Activated T-cell treated with anti-CD3 and anti-CD28 coated beads for 4 hours (primary cell): Measurements from ENCODE around the gene NAT14.
"Not testable (repeated sequence)": the region's sequence is repeated elsewhere in the genome, so short reads cannot be mapped to it uniquely, and the experiment has no call there.

Experiments used
- DNase-seq: peaks from one replicate; pipeline ENCODE4 v3.0.0-alpha.2; 2020

The NAT14 gene

DNA sequence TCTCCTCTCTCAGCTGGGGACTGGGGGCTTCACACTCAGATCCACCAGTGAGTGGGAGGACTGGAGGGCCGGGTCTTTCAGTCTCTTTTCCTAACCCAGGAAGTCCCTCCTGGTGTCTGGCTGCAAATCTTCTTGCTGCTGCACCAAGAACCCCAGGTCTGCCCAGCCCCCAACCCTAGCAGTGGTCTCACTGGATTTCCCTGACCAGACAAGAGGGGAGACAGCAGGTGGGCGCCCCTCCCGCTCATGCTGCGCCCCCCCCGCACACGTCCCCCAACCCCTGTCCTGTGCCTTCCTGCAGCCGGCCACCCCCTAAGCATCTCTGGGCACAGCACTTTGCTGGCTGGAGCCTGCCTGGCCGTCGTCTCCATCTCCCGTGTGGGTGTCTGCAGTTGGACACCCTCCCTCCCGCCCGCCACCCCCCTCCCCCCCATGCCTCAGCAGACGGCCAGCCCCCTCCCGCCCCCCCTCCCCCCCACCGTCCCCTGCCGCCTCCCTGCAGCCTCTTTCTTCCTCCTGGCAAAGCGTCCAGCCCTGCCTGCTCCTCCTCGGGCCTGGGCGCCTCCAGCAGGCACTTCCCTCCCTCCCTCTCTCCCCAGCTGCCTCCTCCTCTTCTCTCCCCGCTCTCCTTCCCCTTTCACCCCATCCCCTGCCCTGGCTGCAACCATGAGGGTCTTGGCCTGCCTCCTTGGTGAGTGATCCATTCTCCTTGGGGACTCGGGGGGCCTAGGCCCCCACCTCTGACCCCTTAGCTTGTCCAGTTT, 3.1 kb downstream of the NAT14 start, which contains the start of gene SSC5D:
SSC5D (plus strand) TSS at position 513 of the 764 bp plus-strand sequence; CDS start at position 667, 154 bp downstream.
- no peak for DNase-seq

- DNase-seq = no peak
Observed at GRCh38 chr19:55488986-55489710, 4.2 kb downstream of the NAT14 start.

DNA sequence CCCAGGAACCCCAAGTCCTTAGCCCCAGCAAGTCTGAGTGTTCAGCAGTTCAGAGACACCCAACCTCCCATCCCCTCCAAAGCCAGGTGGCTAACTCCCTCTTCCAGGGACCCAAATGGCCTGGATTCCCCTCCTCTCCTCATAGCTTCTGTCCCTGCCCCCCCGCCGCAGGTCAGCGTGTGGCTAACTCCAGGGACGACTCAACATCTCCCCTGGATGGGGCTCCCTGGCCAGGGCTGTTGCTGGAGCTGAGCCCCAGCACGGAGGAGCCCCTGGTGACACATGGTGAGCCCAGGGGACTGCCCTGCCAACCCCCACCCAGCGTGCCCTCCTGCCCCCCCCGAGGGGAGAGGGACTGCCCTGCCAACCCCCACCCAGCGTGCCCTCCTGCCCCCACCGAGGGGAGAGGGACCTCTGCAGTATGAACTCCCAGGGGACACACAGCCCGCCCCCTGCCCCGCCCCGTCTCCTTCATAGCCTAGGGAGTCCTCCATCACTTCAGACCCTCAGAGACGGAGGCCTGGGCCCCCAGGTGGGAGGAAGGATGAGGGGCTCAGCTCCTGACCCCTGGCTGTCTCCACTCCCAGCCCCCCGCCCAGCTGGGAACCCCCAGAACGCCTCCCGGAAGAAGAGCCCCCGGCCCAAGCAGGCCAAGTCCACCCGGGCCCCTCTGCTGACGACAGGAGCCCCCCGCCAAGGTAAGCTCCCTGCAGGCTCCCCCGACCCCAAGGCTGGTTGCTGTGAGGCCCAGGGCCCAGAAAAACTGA, 4.9 kb downstream of the NAT14 start:
- DNase-seq = no peak

DNA sequence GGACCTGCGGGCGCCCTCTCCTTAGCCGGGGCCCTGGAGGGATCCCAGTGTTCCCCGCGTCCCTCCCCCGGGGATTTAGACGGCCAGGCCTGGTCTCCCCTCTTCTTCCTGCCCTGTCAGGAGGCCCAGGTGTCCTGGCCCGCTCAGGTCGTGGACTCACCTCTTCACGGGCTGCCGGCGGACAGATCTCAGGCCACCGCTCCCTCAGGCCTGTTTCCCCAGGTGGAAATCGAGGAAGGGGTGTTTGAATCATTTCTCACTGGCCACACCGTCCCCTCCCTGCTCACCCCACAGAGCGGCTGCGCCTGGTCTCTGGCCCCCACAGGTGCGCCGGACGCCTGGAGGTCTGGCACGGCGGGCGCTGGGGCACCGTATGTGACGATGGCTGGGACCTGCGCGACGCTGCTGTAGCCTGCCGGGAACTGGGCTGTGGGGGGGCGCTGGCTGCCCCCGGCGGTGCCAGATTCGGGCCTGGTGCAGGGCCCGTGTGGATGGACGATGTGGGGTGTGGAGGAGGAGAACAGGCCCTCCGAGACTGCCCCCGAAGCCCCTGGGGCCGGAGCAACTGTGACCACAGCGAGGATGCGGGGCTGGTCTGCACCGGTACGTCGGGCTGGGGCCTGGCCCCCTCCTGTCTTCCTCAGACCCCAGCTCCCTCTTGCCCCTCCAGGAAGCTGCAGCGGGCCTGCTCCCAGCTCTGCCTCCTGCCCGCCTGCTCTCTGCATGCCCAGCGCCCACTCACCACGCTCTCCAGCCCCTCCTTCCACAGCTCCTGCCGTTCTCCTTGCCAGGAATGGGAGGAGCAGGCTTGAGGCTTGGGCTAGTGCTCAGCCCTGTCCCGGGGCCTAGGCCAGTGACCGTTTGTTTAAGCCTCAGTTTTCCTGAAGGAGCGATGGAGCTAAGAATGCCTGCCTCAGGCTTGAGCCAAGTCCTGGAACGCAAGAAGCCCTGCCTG, 5.8 kb downstream of the NAT14 start:
- DNase-seq = no peak

GRCh38 chr19:55491546-55492360, 6.8 kb downstream of the NAT14 start:
- DNase-seq = no peak

- DNase-seq = no peak
Observed at GRCh38 chr19:55492362-55492944, 7.5 kb downstream of the NAT14 start.

- no peak for DNase-seq
Observed at GRCh38 chr19:55493052-55493644, 8.2 kb downstream of the NAT14 start.

DNA sequence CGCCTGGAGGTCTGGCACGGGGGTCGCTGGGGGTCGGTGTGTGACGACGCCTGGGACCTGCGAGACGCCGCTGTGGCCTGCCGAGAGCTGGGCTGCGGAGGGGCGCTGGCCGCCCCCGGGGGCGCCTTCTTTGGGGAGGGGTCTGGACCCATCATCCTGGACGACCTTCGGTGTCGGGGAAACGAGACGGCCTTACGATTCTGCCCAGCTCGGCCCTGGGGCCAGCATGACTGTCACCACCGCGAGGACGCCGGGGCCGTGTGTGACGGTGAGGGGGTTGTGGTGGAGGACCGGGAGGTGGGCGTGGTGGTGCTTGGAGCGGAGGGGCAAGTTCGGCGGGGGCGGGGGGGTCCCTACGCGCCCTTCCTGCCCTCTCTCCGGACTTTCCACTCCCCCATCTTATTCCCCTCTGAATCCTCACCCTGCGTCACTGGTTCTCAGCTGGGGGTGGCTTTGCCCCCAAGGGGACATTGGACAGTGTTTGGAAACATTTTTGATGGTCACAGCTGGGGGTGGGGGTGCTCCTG, 8.7 kb downstream of the NAT14 start:
- DNase-seq = no peak

- DNase-seq = no peak
Observed at GRCh38 chr19:55494172-55494761, 9.3 kb downstream of the NAT14 start.

DNA sequence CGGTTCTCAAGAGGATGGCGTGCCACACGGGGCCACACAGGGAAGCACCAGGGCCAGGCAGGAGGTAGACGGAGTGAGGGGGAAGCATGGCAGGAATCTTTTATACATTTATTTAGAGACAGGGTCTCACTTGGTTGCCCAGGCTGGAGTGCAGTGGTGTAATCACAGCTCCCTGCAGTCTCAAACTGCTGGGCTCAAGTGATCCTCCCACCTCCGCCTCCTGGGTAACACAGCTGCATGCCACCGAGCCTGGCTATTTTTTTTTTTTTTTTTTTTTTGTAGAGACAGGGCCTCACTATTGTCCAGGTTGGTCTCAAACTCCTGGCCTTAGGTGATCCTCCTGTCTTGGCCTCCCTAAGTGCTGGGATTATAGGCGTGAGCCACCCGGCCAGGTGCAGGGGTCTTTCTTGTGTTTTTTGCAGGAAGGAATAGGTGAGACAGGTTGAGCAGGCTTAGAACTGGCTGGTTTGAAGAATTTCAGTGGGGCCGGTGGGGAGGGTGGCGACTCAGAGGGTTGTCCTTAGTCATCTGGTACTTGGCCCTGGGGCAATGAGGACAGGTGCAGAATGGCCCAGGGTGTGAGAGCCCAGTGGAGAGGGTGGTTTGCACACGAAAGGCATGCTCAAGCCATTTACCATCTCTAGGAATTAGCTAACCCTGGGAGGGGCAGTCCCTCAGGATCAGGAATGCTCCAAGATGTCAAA, 10.8 kb downstream of the NAT14 start:
- DNase-seq = no peak

DNA sequence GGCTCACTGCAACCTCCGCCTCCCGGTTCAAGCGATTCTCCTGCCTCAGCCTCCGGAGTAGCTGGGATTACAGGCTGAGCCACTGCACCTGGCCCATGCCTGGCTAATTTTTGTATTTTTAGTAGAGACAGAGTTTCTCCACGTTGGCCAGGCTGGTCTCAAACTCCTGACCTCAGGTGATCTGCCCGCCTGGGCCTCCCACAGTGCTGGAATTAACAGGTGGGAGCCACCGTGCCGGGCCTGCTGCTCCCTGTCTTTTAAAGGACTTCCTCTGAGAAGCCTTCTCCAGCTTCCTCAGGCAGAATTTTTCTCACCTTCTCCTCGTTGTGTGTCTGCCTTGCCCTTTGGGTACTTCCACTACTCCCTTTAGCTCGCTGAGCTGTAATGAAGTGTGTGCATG, 11.8 kb downstream of the NAT14 start:
- DNase-seq = not testable (repeated sequence)

GRCh38 chr19:55497763-55498162, 12.8 kb downstream of the NAT14 start:
- no peak for DNase-seq

DNA sequence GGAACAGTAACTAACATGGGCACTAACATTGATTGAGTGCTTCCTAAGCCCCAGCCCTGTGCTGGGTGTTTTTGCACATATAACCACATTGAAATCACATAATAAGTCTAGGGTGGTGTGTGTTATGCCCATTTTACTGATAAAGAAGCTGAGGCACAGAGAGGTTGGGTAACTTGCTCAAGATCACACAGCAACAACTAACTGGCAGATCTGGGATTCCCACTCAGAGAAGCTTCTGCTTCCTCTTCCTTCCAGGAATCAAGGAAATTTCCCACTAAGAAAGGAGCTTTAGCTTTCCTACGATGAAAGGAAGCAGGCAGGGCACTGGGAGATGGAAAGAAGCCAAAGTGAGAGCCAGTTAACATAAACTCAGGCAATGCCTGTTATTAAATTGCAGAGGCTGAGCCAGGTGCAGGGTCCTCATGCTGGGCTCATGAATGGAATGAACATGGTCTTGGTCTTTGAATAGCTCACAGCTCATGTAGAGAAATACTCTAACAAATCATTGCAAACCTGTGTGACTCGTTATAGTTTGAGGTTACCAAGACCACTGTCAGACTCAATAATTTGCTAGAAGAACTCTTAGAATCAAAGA, 13.4 kb downstream of the NAT14 start:
- no peak for DNase-seq

DNA sequence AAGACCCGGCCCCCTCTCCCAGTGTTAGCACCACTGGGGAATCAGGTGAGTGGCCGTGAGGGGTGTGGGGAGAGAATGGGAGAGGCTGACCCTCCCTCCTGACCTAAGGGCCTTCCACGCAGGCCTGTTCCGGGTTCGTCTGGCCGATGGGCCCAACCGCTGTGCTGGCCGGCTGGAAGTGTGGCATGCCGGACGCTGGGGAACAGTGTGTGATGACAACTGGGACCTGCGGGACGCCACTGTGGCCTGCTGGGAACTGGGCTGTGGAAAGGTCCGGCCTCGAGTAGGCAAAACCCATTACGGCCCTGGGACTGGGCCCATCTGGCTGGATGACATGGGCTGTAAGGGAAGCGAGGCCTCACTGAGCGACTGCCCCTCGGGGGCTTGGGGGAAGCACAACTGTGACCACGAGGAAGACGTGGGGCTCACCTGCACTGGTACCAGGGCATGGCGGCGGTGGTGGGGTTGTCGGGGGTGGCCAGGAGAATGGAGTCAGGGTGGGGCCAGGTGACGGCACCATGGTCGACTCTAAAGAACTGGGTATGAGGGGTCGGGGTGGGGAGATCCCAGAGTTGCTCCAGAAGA, 15.5 kb downstream of the NAT14 start:
- no peak for DNase-seq

DNA sequence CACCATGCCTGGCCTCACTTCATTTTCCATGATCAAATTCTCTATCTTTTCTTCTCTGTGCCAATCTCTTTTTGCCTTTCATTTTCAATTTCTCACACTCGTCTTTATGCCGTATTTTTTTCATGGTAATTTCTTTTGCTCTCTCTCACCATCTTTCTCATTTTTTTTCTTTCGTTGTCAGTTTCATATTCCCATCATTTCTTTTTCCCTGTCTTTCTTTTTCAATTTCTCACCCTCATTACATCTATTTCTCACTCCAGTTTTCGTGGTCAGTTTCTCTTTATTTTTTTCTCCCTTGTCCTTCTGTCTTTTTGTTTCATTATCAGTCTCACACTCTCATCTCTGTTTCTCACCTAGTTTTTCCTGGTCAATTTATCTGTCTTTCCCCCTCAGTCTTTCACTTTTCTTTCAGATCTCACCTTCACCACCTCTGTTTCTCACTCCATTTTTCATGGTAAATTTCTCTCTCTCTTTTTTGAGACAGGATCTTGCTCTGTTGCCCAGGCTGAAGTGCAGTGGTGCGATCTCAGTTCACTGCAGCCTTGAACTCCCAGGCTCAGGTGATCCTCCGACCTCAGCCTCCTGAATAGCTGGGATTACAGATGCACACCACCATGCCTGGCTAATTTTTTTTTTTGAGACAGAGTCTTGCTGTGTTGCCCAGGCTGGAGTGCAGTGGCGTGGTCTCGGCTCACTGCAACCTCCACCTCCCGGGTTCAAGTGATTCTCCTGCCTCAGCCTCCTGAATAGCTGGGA, 17.4 kb downstream of the NAT14 start:
- DNase-seq = no peak

DNA sequence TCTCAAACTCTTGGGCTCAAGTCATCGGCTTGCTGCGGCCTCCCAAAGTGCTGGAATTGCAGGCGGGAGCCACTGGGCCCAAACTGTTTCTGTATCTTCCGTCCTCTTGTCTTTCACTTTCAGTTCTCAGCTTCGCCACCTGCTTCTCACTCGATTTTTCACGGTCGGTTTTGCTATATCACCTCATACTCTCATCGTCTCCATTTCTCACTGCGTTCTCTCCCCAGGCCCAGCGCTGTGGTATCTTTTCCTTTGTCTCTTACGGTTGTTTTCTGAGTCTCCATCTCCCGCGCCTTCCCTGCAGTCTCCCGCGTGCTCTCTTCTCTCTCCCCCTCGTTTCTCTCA, 18.1 kb downstream of the NAT14 start:
- no peak for DNase-seq

DNA sequence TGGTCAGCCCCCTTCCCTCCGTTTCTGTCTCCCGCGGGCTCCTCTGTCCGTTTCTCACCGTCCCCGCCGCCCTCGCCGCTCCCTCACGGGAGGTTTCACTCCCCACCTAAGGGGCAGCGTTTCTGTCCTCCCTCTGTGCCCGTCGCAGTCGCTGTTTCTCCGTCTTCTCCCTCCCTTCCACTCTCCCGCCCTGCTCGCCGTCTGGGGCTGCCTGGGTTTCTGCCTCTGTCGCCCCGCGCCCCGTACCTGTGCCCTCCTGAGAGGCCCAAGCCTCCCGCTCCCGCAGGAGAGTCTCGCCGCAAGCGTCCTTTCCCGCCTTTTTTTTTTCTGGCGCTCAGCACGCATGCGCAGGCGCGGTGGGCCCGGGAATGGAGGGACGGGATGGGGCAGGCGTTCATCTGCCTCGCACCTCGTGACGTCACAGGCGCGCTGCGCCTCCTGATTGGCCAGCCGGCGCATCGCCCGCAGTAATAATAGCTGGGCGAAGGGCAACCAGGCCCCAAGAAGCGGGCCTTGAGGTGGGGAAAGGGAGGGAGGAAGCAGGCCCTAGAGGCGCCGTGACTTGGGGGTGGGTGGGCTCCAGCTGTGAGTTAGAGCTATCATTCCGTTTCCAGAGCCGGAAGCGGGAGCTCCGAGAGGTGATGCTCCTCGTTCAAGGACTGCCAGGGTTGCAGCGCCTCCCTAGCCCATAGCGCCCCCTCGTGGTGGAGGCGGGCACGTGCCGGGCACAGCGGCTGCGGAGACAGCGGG, 18.7 kb downstream of the NAT14 start:
- peak; percentile 94 for DNase-seq
